ENCODE results near the gene NT5C1B. TPM values are rescaled to one million over a fixed set of nuclear protein-coding genes. Genes with fewer than 3 reads are reported as not detected.
"Not testable (repeated sequence)": the region's sequence is repeated elsewhere in the genome, so short reads cannot be mapped to it uniquely, and the experiment has no call there.

The NT5C1B gene
- not detected in 2 replicates for total RNA-seq (ENCODE audit: low replicate concordance)

- H3K79me2 ChIP-seq (ENCODE audit: low read depth): no peaks in the 10 kb centered on the region
These were observed at the start of gene NT5C1B for GRCh38 chr2:18589354-18589753. TSS of gene NT5C1B (minus strand) at chr2:18589569. CDS start at chr2:18589468, 101 bp downstream.

GRCh38 chr2:18637196-18637595 lies 47.8 kb upstream of the NT5C1B start:
- Histone ChIP-seq H3K4me3 (no peak overlapping the region), H3K4me1 (no peaks in the 10 kb centered on the region), H3K79me2 (ENCODE audit: low read depth) (no peaks in the 10 kb centered on the region), H3K36me3 (peaks cover 4% of the 10 kb centered on the region), H3K27ac (no peak overlapping the region), H3K9me3 (ENCODE audit: low read depth) (peaks cover 15% of the 10 kb centered on the region), H4K20me1 (ENCODE audit: low read depth) (no peaks in the 10 kb centered on the region), H3K9ac (no peak overlapping the region), H3K4me2 (no peak overlapping the region), H2AFZ (replicated peaks) (no peak overlapping the region), H3K27me3 (no peaks in the 10 kb centered on the region), H3F3A (ENCODE audit: low read depth) (no peaks in the 10 kb centered on the region)
- Mint-ChIP-seq H3K9me3 (peaks cover 33% of the 10 kb centered on the region), H3K4me1 (no peaks in the 10 kb centered on the region), H3K4me3 (no peak overlapping the region), H3K36me3 (no peaks in the 10 kb centered on the region), H3K27ac (no peak overlapping the region), H3K27me3 (ENCODE audit: insufficient read depth, low read depth) (no peaks in the 10 kb centered on the region)
- no peak for DNase-seq (ENCODE audit: low spot score)
- TF ChIP-seq EZH2 (IDR thresholded peaks at IDR 0.05) (no peak), CTCF (IDR thresholded peaks at IDR 0.05) (no peak), EZH2phosphoT487 (IDR thresholded peaks at IDR 0.05) (no peak)

More at GRCh38 chr2:18589354-18589753, at the start of gene NT5C1B:
- DNase-seq (ENCODE audit: low spot score): no peak
- no peaks in the 10 kb centered on the region for H3K9me3 ChIP-seq (ENCODE audit: low read depth)
- no peak within 1 kb of the TSS for H2AFZ ChIP-seq (replicated peaks)
- no peak within 1 kb of the TSS for H3K9ac ChIP-seq
- no peak within 1 kb of the TSS for H3K4me2 ChIP-seq
- H4K20me1 ChIP-seq (ENCODE audit: low read depth): no peaks in the 10 kb centered on the region
- H3K4me3 Mint-ChIP-seq: no peak within 1 kb of the TSS
- TF ChIP-seq EZH2phosphoT487 (IDR thresholded peaks at IDR 0.05) (no peak), CTCF (IDR thresholded peaks at IDR 0.05) (no peak), EZH2 (IDR thresholded peaks at IDR 0.05) (no peak)
- H3F3A ChIP-seq (ENCODE audit: low read depth): no peaks in the 10 kb centered on the region
- H3K27me3 Mint-ChIP-seq (ENCODE audit: insufficient read depth, low read depth): no peaks in the 10 kb centered on the region
- no peak within 1 kb of the TSS for H3K27ac ChIP-seq
- no peaks in the 10 kb centered on the region for H3K36me3 ChIP-seq
- H3K4me3 ChIP-seq: no peak within 1 kb of the TSS
- H3K27me3 ChIP-seq: no peaks in the 10 kb centered on the region
- H3K4me1 Mint-ChIP-seq: no peaks in the 10 kb centered on the region
- H3K4me1 ChIP-seq: no peaks in the 10 kb centered on the region
- H3K9me3 Mint-ChIP-seq: peaks cover 10% of the 10 kb centered on the region
- no peak within 1 kb of the TSS for H3K27ac Mint-ChIP-seq
- no peaks in the 10 kb centered on the region for H3K36me3 Mint-ChIP-seq

GRCh38 chr2:18632699-18633098 lies 43.3 kb upstream of the NT5C1B start:
- H3K4me3 Mint-ChIP-seq; H4K20me1 ChIP-seq (ENCODE audit: low read depth); H3K79me2 ChIP-seq (ENCODE audit: low read depth); H3K27ac ChIP-seq; H3K4me2 ChIP-seq; H3K9ac ChIP-seq; H3K27me3 ChIP-seq; H3K4me1 ChIP-seq; H3K27me3 Mint-ChIP-seq (ENCODE audit: insufficient read depth, low read depth); H3K36me3 Mint-ChIP-seq; DNase-seq (ENCODE audit: low spot score); H3K4me1 Mint-ChIP-seq; H3K36me3 ChIP-seq; H2AFZ ChIP-seq (replicated peaks); H3K4me3 ChIP-seq; H3F3A ChIP-seq (ENCODE audit: low read depth); H3K27ac Mint-ChIP-seq: not testable (repeated sequence)
- peaks cover 44% of the 10 kb centered on the region for H3K9me3 Mint-ChIP-seq
- peaks cover 15% of the 10 kb centered on the region for H3K9me3 ChIP-seq (ENCODE audit: low read depth)

GRCh38 chr2:18630941-18631340 lies 41.6 kb upstream of the NT5C1B start:
- Histone ChIP-seq H3K79me2 (ENCODE audit: low read depth) (no peaks in the 10 kb centered on the region), H3K9me3 (ENCODE audit: low read depth) (peaks cover 7% of the 10 kb centered on the region), H3K27ac (no peak overlapping the region), H3K4me3 (no peak overlapping the region), H3K4me2 (no peak overlapping the region), H3K36me3 (no peaks in the 10 kb centered on the region), H3K9ac (no peak overlapping the region), H3F3A (ENCODE audit: low read depth) (no peaks in the 10 kb centered on the region), H3K4me1 (no peaks in the 10 kb centered on the region), H2AFZ (replicated peaks) (no peak overlapping the region), H3K27me3 (no peaks in the 10 kb centered on the region), H4K20me1 (ENCODE audit: low read depth) (no peaks in the 10 kb centered on the region)
- Mint-ChIP-seq H3K9me3 (peaks cover 33% of the 10 kb centered on the region), H3K27ac (peak overlapping the region; percentile 44), H3K4me3 (no peak overlapping the region), H3K4me1 (no peaks in the 10 kb centered on the region), H3K36me3 (no peaks in the 10 kb centered on the region), H3K27me3 (ENCODE audit: insufficient read depth, low read depth) (no peaks in the 10 kb centered on the region)
- no peak for DNase-seq (ENCODE audit: low spot score)
- no peak for TF ChIP-seq EZH2phosphoT487 (IDR thresholded peaks at IDR 0.05)
- TF ChIP-seq EZH2 (IDR thresholded peaks at IDR 0.05): no peak
